Trophoblast cell (in vitro differentiated cells and primary cell): Measurements from ENCODE around the gene ZNF423.

Experiments used
- DNase-seq, 2 donors: peaks; one replicate each; pipeline ENCODE4 v3.0.0-alpha.2; 2016
- H2AFZ ChIP-seq: 2 replicates; pipeline ENCODE4 v1.6.1; 2013; ENCODE audit warnings: low read length, moderate library complexity, mild to moderate bottlenecking; ENCODE audit not compliant: insufficient read depth, poor library complexity
- H2AK5ac ChIP-seq: 2 replicates; pipeline ENCODE4 v1.6.1; 2013; ENCODE audit warnings: mild to moderate bottlenecking, low read length
- H2BK120ac ChIP-seq: 2 replicates; pipeline ENCODE4 v1.6.1; 2013; ENCODE audit warnings: low read length, mild to moderate bottlenecking, moderate library complexity; ENCODE audit not compliant: insufficient read depth, poor library complexity
- H2BK12ac ChIP-seq: 2 replicates; pipeline ENCODE4 v1.6.1; 2013; ENCODE audit warnings: mild to moderate bottlenecking, low read length, moderate library complexity
- H2BK5ac ChIP-seq: 2 replicates; pipeline ENCODE4 v1.6.1; 2013; ENCODE audit warnings: low read length, low read depth, moderate library complexity, mild to moderate bottlenecking; ENCODE audit not compliant: poor library complexity
- H3K14ac ChIP-seq: 2 replicates; pipeline ENCODE4 v1.6.1; 2013; ENCODE audit warnings: mild to moderate bottlenecking, low read length
- H3K18ac ChIP-seq: 2 replicates; pipeline ENCODE4 v1.6.1; 2013; ENCODE audit warnings: mild to moderate bottlenecking, low read length
- H3K23ac ChIP-seq: 2 replicates; pipeline ENCODE4 v1.6.1; 2013; ENCODE audit warnings: low read length
- H3K27ac ChIP-seq: 2 replicates; pipeline ENCODE4 v1.5.1; 2013; ENCODE audit warnings: low read depth, mild to moderate bottlenecking, inconsistent platforms, low read length, moderate library complexity
- H3K27me3 ChIP-seq: 2 replicates; pipeline ENCODE4 v1.6.1; 2013; ENCODE audit warnings: inconsistent platforms, mild to moderate bottlenecking, low read length, moderate library complexity; ENCODE audit not compliant: insufficient read depth
- H3K36me3 ChIP-seq, 2 experiments: 1 replicate in 1 of 2; 2 replicates in 1 of 2; pipeline ENCODE4 v1.6.1; 2013; ENCODE audit warnings: low read length in 2 of 2, mild to moderate bottlenecking in 2 of 2, moderate library complexity in 1 of 2; ENCODE audit not compliant: insufficient read depth in 2 of 2, control insufficient read depth in 1 of 2
- H3K4ac ChIP-seq: 2 replicates; pipeline ENCODE4 v1.6.1; 2013; ENCODE audit warnings: low read depth, mild to moderate bottlenecking, low read length, moderate library complexity
- H3K4me1 ChIP-seq, 2 experiments: 1 replicate in 1 of 2; 2 replicates in 1 of 2; pipeline ENCODE4 v1.6.1; 2013; ENCODE audit warnings: low read length in 2 of 2, mild to moderate bottlenecking in 2 of 2, moderate library complexity in 1 of 2; ENCODE audit not compliant: insufficient read depth in 2 of 2, control insufficient read depth in 1 of 2
- H3K4me2 ChIP-seq: 2 replicates; pipeline ENCODE4 v1.6.1; 2013; ENCODE audit warnings: inconsistent platforms, mild to moderate bottlenecking, low read length, moderate library complexity
- H3K4me3 ChIP-seq: 2 replicates; pipeline ENCODE4 v1.5.1; 2013; ENCODE audit warnings: mild to moderate bottlenecking, low read depth, low read length, inconsistent platforms
- H3K79me1 ChIP-seq: one replicate; pipeline ENCODE4 v1.6.1; 2013; ENCODE audit warnings: low read length
- H3K79me2 ChIP-seq: 2 replicates; pipeline ENCODE4 v1.6.1; 2013; ENCODE audit warnings: low read length, mild to moderate bottlenecking; ENCODE audit not compliant: control insufficient read depth, insufficient read depth, poor library complexity
- H3K9ac ChIP-seq: 2 replicates; pipeline ENCODE4 v1.6.1; 2013; ENCODE audit warnings: mild to moderate bottlenecking, low read length
- H3K9me3 ChIP-seq: 2 replicates; pipeline ENCODE4 v1.6.1; 2013; ENCODE audit warnings: low read depth, mild to moderate bottlenecking, control low read depth, inconsistent platforms, low read length; ENCODE audit not compliant: insufficient read depth
- H4K12ac ChIP-seq: 2 replicates; pipeline ENCODE4 v1.6.1; 2013; ENCODE audit warnings: low read depth, mild to moderate bottlenecking, low read length, moderate library complexity
- H4K8ac ChIP-seq: 2 replicates; pipeline ENCODE4 v1.6.1; 2013; ENCODE audit warnings: low read depth, mild to moderate bottlenecking, low read length, moderate library complexity
- H4K91ac ChIP-seq: one replicate; pipeline ENCODE4 v1.6.1; 2013; ENCODE audit warnings: low read depth, mild to moderate bottlenecking, low read length, moderate library complexity
- WGBS: extraction: QIAGEN DNeasy Blood & Tissue Kit; methylation state at CpG from one replicate; pipeline ENCODE4 v1.1.7; 2013; ENCODE audit warnings: missing lambda C conversion rate; ENCODE audit not compliant: insufficient read length, insufficient coverage; ENCODE audit errors: extremely low coverage; 5-methylcytosine and 5-hydroxymethylcytosine counted together

Gene ZNF423

DNA sequence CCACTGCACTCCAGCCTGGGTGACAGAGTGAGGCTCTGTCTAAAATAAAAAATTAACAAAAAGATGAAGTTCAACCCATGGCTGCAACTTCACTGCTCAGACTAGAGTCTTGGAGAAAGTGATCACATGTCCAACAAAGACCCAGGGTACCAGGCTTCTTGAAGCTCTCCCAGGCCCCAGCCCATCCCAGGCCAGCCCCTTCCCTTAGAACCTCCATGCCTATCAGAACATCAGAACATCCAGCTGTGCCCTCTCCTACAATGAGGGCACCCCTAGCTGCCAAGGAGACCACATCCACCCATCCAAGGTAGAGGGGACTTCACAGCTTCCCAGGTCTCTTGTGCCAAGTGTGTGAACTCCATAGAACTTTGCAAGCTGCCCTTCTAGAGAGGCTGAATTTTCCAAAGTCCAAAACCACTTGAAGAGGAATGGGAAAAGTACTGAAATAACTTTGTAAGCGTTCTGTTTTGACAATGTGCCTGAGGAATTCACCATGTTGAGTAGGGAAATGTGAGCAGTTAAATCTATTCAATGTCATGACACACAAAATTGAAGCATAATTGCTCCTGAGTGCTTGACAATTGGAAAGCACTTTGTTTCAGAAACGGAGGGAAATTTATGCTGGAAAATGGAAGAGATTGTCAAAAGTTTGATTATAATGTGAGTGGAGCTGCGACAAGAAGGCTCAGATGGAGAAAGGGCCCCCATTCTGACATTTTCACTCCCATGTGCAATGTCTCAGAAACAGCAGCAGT, 230.4 kb downstream of the ZNF423 start:
- Histone ChIP-seq H3K4ac (no peak overlapping the region), H2BK12ac (no peak overlapping the region), H3K79me1 (no peaks in the 10 kb centered on the region), H4K12ac (no peak overlapping the region), H3K4me2 (no peak overlapping the region), H3K23ac (no peak overlapping the region), H3K14ac (no peak overlapping the region), H3K36me3 (peaks cover 0 to 2% of the 10 kb centered on the region in 2 experiments), H2BK5ac (no peak overlapping the region), H3K27me3 (no peaks in the 10 kb centered on the region), H2BK120ac (no peak overlapping the region), H3K9ac (no peak overlapping the region), H4K91ac (no peak overlapping the region), H3K9me3 (peaks cover 3% of the 10 kb centered on the region), H3K27ac (no peak overlapping the region), H2AFZ (no peak overlapping the region), H4K8ac (no peak overlapping the region), H3K79me2 (no peaks in the 10 kb centered on the region), H2AK5ac (no peak overlapping the region), H3K4me3 (no peak overlapping the region), H3K18ac (no peak overlapping the region), H3K4me1 (peaks cover 13% of the 10 kb centered on the region in 2 experiments)
- DNase-seq, result no peak
- WGBS, result no CpG with 5 or more reads among the region's 3 CpGs

DNA sequence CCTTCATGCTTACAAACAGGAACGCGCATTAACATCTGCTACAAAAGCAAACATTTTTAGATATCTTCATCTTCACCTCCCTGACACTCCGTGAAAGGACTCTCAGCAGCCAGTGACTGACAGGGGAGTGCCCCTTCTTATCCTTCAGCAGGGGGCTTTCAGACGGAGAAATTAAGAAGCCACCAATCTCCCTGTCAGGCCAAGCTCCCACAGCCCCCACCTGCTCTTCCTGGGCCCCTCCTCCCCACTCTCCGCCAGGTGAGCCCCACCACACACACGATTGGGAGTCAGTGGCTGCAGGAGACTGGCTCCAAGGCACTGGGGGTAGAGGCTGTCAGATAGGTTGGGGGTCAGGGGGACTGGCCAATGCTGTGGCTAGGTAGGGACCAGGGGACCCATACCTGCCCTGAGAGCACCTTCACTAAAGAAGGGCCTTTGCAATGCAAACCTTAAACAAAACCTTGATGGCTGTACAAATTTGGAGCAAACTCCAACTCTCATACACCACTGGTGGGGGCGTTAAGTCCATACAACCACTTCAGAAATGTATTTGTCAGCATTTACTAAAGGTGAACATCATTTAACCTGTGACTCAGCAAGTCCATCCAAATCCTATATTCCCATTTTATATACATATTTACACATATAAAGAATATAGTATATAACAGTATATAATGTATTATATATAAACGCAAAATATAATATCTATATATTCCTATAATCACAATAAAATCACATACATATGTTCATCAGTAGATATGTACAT, 232.2 kb downstream of the ZNF423 start:
- Histone ChIP-seq H3K4me3 (no peak overlapping the region), H3K23ac (no peak overlapping the region), H4K12ac (no peak overlapping the region), H3K18ac (no peak overlapping the region), H4K91ac (no peak overlapping the region), H2BK120ac (no peak overlapping the region), H4K8ac (no peak overlapping the region), H3K79me1 (no peaks in the 10 kb centered on the region), H3K4me1 (peaks cover 14 to 18% of the 10 kb centered on the region in 2 experiments), H2BK12ac (no peak overlapping the region), H3K79me2 (no peaks in the 10 kb centered on the region), H3K9ac (no peak overlapping the region), H3K9me3 (peaks cover 3% of the 10 kb centered on the region), H2AK5ac (no peak overlapping the region), H3K14ac (no peak overlapping the region), H3K4me2 (no peak overlapping the region), H2AFZ (no peak overlapping the region), H3K27me3 (no peaks in the 10 kb centered on the region), H3K4ac (no peak overlapping the region), H2BK5ac (no peak overlapping the region), H3K36me3 (peaks cover 0 to 2% of the 10 kb centered on the region in 2 experiments), H3K27ac (no peak overlapping the region)
- DNase-seq, result no peak
- no CpG with 5 or more reads among the region's 8 CpGs for WGBS

DNA sequence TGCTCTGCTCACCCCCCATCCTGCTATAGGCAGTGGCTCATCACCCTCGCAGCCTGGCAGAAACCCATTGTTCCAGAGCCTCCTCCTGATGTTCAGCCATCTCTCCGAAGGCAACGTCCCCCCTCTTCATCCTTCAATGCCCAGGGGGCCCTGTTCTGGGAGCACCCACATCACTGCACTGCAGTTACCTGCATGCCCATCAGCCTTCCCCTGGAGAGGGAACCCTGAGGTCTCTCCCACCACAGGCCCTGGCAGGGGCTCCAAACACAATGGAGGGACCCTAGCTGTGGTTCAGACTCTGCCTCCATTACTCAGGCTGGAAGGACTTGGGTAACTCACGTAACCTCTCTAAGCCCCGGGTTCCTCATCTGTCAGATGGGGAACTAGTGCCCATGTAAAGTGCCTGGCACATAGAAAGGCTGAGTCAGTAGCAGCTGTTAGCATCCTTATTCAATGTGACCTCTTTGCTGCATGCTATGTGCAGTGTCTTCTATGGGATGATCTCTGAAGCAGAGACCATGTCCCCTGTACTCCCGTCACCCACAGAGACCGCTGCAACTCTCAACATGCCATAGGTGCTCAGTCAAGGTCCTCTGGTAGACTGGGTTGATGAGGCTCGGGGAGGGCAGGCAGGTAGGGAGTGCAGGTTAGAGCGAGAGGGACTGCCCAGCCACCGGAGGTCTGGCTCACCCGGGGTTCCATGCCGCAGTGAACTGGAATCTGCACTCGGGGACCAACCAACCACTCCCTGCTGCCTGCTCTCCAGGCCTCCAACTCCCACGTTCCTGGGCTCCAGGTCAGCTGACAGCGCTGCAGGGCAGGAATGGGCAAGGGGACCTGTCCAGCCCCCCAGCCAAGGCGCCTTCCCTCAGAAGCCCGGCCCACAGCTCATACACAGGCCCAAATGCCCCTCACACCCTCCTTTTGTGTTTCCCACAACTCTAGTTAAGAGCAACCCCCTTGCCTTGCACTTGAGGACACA, 233.2 kb downstream of the ZNF423 start:
- H3K79me2 ChIP-seq, result no peaks in the 10 kb centered on the region
- no peak overlapping the region for H3K18ac ChIP-seq
- no peak overlapping the region for H4K8ac ChIP-seq
- no peak overlapping the region for H3K14ac ChIP-seq
- no peak overlapping the region for H2AFZ ChIP-seq
- H3K9me3 ChIP-seq, result peaks cover 2% of the 10 kb centered on the region
- H3K27me3 ChIP-seq, result no peaks in the 10 kb centered on the region
- H3K4me2 ChIP-seq, result no peak overlapping the region
- H3K9ac ChIP-seq, result no peak overlapping the region
- no peak overlapping the region for H2BK12ac ChIP-seq
- no peak overlapping the region for H2BK5ac ChIP-seq
- H4K12ac ChIP-seq, result no peak overlapping the region
- H2BK120ac ChIP-seq, result no peak overlapping the region
- H3K79me1 ChIP-seq, result no peaks in the 10 kb centered on the region
- H3K36me3 ChIP-seq, result peaks cover 0 to 2% of the 10 kb centered on the region in 2 experiments
- H3K4ac ChIP-seq, result no peak overlapping the region
- no peak for DNase-seq
- WGBS, result no CpG with 5 or more reads among the region's 17 CpGs
- H3K4me3 ChIP-seq, result no peak overlapping the region
- no peak overlapping the region for H2AK5ac ChIP-seq
- H3K4me1 ChIP-seq, result peaks cover 14 to 18% of the 10 kb centered on the region in 2 experiments
- no peak overlapping the region for H3K27ac ChIP-seq
- no peak overlapping the region for H4K91ac ChIP-seq
- no peak overlapping the region for H3K23ac ChIP-seq

DNA sequence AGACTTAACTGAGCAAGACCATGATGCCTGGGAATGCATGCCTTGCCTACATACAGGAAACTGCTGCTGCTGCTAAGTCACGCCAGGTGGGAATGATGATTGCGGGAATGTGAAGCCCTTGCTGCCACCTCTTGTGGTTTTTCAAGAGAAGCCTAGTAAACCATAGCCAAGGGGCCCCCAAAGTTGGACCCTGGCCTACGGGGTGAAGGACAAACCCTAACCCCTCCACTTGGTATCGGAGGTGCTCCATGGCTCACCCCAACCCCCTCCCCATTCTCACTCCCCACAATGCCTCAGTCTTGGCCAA, 233.9 kb downstream of the ZNF423 start:
- no peak overlapping the region for H3K4ac ChIP-seq
- peaks cover 0 to 2% of the 10 kb centered on the region in 2 experiments for H3K36me3 ChIP-seq
- H2BK120ac ChIP-seq, result no peak overlapping the region
- H3K79me2 ChIP-seq, result no peaks in the 10 kb centered on the region
- H3K18ac ChIP-seq, result no peak overlapping the region
- no peak overlapping the region for H3K4me3 ChIP-seq
- H2AK5ac ChIP-seq, result no peak overlapping the region
- H2BK12ac ChIP-seq, result no peak overlapping the region
- H2AFZ ChIP-seq, result no peak overlapping the region
- no peaks in the 10 kb centered on the region for H3K27me3 ChIP-seq
- H3K9me3 ChIP-seq, result peaks cover 2% of the 10 kb centered on the region
- H3K14ac ChIP-seq, result no peak overlapping the region
- H3K4me2 ChIP-seq, result no peak overlapping the region
- no CpG with 5 or more reads among the region's 4 CpGs for WGBS
- no peak overlapping the region for H4K8ac ChIP-seq
- H3K79me1 ChIP-seq, result no peaks in the 10 kb centered on the region
- H2BK5ac ChIP-seq, result no peak overlapping the region
- no peak overlapping the region for H3K27ac ChIP-seq
- no peak for DNase-seq
- H3K9ac ChIP-seq, result no peak overlapping the region
- H4K12ac ChIP-seq, result no peak overlapping the region
- no peak overlapping the region for H3K23ac ChIP-seq
- H3K4me1 ChIP-seq, result peaks cover 14 to 18% of the 10 kb centered on the region in 2 experiments
- H4K91ac ChIP-seq, result no peak overlapping the region
